Measurements from ENCODE around the gene SHH.

SHH gene

DNA sequence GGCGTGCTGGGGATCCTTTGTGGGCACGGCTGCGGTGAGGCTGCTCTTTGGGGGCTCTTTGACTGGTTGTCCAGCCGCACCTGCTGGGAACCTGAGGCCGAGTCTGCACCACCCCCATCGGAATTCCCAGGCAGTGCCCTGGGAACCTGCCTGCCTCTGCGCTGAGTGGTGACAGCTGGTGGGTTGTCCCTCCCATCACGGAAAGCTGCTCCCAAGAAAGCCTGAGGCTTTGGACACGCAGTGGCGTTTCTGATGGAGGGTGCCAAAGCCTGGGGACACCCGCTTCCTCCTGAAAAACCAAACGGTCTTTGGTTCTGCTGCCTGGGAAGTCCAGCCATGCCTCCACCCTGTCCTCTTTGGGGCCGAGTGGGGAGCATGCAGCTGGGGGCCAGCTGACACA, 21.4 kb upstream of the SHH start (continued):
- TF ChIP-seq, protein P1, sequence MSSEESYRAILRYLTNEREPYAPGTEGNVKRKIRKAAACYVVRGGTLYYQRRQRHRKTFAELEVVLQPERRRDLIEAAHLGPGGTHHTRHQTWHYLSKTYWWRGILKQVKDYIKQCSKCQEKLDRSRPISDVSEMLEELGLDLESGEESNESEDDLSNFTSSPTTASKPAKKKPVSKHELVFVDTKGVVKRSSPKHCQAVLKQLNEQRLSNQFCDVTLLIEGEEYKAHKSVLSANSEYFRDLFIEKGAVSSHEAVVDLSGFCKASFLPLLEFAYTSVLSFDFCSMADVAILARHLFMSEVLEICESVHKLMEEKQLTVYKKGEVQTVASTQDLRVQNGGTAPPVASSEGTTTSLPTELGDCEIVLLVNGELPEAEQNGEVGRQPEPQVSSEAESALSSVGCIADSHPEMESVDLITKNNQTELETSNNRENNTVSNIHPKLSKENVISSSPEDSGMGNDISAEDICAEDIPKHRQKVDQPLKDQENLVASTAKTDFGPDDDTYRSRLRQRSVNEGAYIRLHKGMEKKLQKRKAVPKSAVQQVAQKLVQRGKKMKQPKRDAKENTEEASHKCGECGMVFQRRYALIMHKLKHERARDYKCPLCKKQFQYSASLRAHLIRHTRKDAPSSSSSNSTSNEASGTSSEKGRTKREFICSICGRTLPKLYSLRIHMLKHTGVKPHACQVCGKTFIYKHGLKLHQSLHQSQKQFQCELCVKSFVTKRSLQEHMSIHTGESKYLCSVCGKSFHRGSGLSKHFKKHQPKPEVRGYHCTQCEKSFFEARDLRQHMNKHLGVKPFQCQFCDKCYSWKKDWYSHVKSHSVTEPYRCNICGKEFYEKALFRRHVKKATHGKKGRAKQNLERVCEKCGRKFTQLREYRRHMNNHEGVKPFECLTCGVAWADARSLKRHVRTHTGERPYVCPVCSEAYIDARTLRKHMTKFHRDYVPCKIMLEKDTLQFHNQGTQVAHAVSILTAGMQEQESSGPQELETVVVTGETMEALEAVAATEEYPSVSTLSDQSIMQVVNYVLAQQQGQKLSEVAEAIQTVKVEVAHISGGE (tag by site-specific recombination; conservative IDR thresholded peaks at IDR 0.05; ENCODE audit: low read depth) = no peak
- no peak for TF ChIP-seq ZNF274 (IDR thresholded peaks at IDR 0.05; ENCODE audit: low read length)
- TF ChIP-seq ZNF274 (tag by site-specific recombination; IDR thresholded peaks at IDR 0.05; ENCODE audit: borderline replicate concordance) = no peak
- TF ChIP-seq ZNF560 (tag by site-specific recombination; IDR thresholded peaks at IDR 0.05; ENCODE audit: borderline replicate concordance) = no peak
- TF ChIP-seq, protein P2, sequence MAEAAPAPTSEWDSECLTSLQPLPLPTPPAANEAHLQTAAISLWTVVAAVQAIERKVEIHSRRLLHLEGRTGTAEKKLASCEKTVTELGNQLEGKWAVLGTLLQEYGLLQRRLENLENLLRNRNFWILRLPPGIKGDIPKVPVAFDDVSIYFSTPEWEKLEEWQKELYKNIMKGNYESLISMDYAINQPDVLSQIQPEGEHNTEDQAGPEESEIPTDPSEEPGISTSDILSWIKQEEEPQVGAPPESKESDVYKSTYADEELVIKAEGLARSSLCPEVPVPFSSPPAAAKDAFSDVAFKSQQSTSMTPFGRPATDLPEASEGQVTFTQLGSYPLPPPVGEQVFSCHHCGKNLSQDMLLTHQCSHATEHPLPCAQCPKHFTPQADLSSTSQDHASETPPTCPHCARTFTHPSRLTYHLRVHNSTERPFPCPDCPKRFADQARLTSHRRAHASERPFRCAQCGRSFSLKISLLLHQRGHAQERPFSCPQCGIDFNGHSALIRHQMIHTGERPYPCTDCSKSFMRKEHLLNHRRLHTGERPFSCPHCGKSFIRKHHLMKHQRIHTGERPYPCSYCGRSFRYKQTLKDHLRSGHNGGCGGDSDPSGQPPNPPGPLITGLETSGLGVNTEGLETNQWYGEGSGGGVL (tag by site-specific recombination; IDR thresholded peaks at IDR 0.05) = no peak

DNA sequence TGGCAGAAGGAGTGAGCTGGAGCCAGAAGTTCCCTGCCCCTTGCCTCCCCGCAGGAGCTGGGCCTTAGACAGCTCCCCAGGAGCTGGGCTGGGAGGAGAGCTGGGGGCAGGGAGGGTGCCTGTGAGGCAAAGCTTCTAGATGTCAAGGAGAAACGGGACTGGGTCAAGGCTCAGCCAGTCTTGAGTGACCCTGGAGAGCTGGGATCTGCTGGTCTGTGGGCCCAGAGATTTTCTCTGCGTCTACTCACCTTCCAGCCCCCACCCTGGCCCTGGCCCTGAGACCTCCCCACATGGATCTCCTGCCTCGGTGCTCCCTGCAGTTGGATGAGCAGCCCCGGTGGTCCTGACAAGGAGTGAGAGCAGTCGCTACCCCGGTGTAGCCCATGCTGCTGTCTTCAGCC, 20.3 kb upstream of the SHH start:
- TF ChIP-seq ZNF155 (tag by site-specific recombination; IDR thresholded peaks at IDR 0.05) (no peak), ZNF571 (tag by site-specific recombination; IDR thresholded peaks at IDR 0.05) (no peak), ZNF837 (tag by site-specific recombination; IDR thresholded peaks at IDR 0.05) (no peak), ZNF112 (tag by site-specific recombination; IDR thresholded peaks at IDR 0.05) (no peak), ZNF292 (tag by site-specific recombination; IDR thresholded peaks at IDR 0.05; ENCODE audit: borderline replicate concordance, low read depth) (no peak), ZNF391 (tag by site-specific recombination; IDR thresholded peaks at IDR 0.05; ENCODE audit: borderline replicate concordance, low read depth) (no peak), OSR2 (tag by site-specific recombination; IDR thresholded peaks at IDR 0.05) (no peak), ZFP69B (tag by site-specific recombination; IDR thresholded peaks at IDR 0.05) (no peak)
- TF ChIP-seq, protein P3, sequence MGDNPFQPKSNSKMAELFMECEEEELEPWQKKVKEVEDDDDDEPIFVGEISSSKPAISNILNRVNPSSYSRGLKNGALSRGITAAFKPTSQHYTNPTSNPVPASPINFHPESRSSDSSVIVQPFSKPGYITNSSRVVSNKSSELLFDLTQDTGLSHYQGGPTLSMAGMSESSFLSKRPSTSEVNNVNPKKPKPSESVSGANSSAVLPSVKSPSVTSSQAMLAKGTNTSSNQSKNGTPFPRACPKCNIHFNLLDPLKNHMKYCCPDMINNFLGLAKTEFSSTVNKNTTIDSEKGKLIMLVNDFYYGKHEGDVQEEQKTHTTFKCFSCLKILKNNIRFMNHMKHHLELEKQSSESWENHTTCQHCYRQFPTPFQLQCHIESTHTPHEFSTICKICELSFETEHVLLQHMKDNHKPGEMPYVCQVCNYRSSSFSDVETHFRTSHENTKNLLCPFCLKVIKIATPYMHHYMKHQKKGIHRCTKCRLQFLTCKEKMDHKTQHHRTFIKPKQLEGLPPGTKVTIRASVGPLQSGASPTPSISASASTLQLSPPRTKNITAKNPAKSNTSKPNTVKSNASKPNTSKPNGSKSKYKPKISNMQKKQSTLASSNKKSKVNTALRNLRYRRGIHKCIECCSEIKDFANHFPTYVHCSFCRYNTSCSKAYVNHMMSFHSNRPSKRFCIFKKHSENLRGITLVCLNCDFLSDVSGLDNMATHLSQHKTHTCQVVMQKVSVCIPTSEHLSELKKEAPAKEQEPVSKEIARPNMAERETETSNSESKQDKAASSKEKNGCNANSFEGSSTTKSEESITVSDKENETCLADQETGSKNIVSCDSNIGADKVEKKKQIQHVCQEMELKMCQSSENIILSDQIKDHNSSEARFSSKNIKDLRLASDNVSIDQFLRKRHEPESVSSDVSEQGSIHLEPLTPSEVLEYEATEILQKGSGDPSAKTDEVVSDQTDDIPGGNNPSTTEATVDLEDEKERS (tag by site-specific recombination; IDR thresholded peaks at IDR 0.05) = no peak
- TF ChIP-seq, protein P4, sequence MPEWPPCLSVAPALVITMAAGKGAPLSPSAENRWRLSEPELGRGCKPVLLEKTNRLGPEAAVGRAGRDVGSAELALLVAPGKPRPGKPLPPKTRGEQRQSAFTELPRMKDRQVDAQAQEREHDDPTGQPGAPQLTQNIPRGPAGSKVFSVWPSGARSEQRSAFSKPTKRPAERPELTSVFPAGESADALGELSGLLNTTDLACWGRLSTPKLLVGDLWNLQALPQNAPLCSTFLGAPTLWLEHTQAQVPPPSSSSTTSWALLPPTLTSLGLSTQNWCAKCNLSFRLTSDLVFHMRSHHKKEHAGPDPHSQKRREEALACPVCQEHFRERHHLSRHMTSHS (tag by site-specific recombination; IDR thresholded peaks at IDR 0.05) = no peak
- CTCF ChIA-PET = no interaction called here
- Histone ChIP-seq H3K9me3 (ENCODE audit: control insufficient read depth, insufficient read depth, low read depth, low read length) (no peaks in the 10 kb centered on the region), H3K27ac (ENCODE audit: extremely low read depth, low read depth, low read length) (no peak overlapping the region), H3K4me3 (ENCODE audit: low read depth, low read length) (no peak overlapping the region), H3K4me1 (ENCODE audit: control insufficient read depth, insufficient read depth, low read length) (no peaks in the 10 kb centered on the region), H3K36me3 (ENCODE audit: control insufficient read depth in 2 of 2, insufficient read depth in 1 of 2, low read length in 2 of 2) (no peaks in the 10 kb centered on the region)
- POLR2A ChIA-PET = no interaction called here
